ENCODE data around the gene PARD3. TPM values are rescaled to one million over a fixed set of nuclear protein-coding genes. Genes with fewer than 3 reads are reported as not detected.

PARD3 gene
- total RNA-seq, 1 experiment from 2014 or later, result 51.8 TPM

- Mint-ChIP-seq H3K4me1 (peaks cover 49% of the 10 kb centered on the region), H3K4me3 (no peak overlapping the region), H3K36me3 (no peaks in the 10 kb centered on the region), H3K27ac (peak overlapping the region; percentile 37; the same call in 1 of the 2 replicates), H3K9me3 (no peaks in the 10 kb centered on the region), H3K27me3 (ENCODE audit: low read depth) (no peaks in the 10 kb centered on the region)
- ChIA-PET CTCF (no interaction called here), POLR2A (no interaction called here)
- DNase-seq (ENCODE audit: low spot score) (no peak), ATAC-seq (no peak)
- TF ChIP-seq PRDM15 (CRISPR knock-in tag; IDR thresholded peaks at IDR 0.05) (no peak), JUN (CRISPR knock-in tag; IDR thresholded peaks at IDR 0.05) (no peak), NR3C1 (CRISPR knock-in tag; conservative IDR thresholded peaks at IDR 0.05; ENCODE audit: low read depth) (no peak), E2F4 (CRISPR knock-in tag; IDR thresholded peaks at IDR 0.05; ENCODE audit: borderline replicate concordance, low read depth) (no peak), NR2C2 (CRISPR knock-in tag; IDR thresholded peaks at IDR 0.05) (no peak), ZNF121 (CRISPR knock-in tag; IDR thresholded peaks at IDR 0.05) (no peak), ATF2 (CRISPR knock-in tag; IDR thresholded peaks at IDR 0.05; ENCODE audit: borderline replicate concordance, low read depth) (no peak), ESRRA (CRISPR knock-in tag; IDR thresholded peaks at IDR 0.05; ENCODE audit: borderline replicate concordance) (no peak), GRHL2 (CRISPR knock-in tag; IDR thresholded peaks at IDR 0.05; ENCODE audit: insufficient replicate concordance, severe bottlenecking) (no peak), SP1 (CRISPR knock-in tag; conservative IDR thresholded peaks at IDR 0.05) (no peak), SMAD4 (CRISPR knock-in tag; IDR thresholded peaks at IDR 0.05) (no peak), CREB1 (CRISPR knock-in tag; IDR thresholded peaks at IDR 0.05) (no peak), ATF6 (CRISPR knock-in tag; IDR thresholded peaks at IDR 0.05) (no peak), MLX (CRISPR knock-in tag; IDR thresholded peaks at IDR 0.05) (no peak)
These were observed 192.2 kb downstream of the PARD3 start for GRCh38 chr10:34622945-34623344.

- H3K4me1 Mint-ChIP-seq, result peaks cover 70% of the 10 kb centered on the region
- H3K27me3 Mint-ChIP-seq (ENCODE audit: low read depth), result no peaks in the 10 kb centered on the region
- DNase-seq (ENCODE audit: low spot score), result no peak
- no peaks in the 10 kb centered on the region for H3K36me3 Mint-ChIP-seq
- H3K27ac Mint-ChIP-seq, result peak overlapping the region; percentile 66
- ATAC-seq, result no peak
- ChIA-PET CTCF (no interaction called here), POLR2A (no interaction called here)
- H3K4me3 Mint-ChIP-seq, result no peak overlapping the region
- H3K9me3 Mint-ChIP-seq, result no peaks in the 10 kb centered on the region
- no peak for TF ChIP-seq MLX (CRISPR knock-in tag; IDR thresholded peaks at IDR 0.05)
- TF ChIP-seq ZNF281 (CRISPR knock-in tag; IDR thresholded peaks at IDR 0.05), result no peak
- TF ChIP-seq ATF3 (CRISPR knock-in tag; conservative IDR thresholded peaks at IDR 0.05), result no peak
- TF ChIP-seq ZNF423 (CRISPR knock-in tag; IDR thresholded peaks at IDR 0.05), result no peak
- TF ChIP-seq ZNF425 (CRISPR knock-in tag; conservative IDR thresholded peaks at IDR 0.05), result no peak
- no peak for TF ChIP-seq MAX (CRISPR knock-in tag; IDR thresholded peaks at IDR 0.05)
These were observed 196.5 kb downstream of the PARD3 start for GRCh38 chr10:34618611-34619010.
